ENCODE results near the gene ZKSCAN4.

Gene ZKSCAN4

GRCh38 chr6:28252009-28252975, at the start of gene ZKSCAN4:
ZKSCAN4 (minus strand) TSS chr6:28252269; CDS start chr6:28251980, 289 bp downstream.
- TF ChIP-seq CTCF (IDR thresholded peaks at IDR 0.05) = no peak
- Mint-ChIP-seq H3K9me3 (no peaks in the 10 kb centered on the region), H3K27ac (peak within 1 kb of the TSS; percentile 85)

GRCh38 chr6:28296520-28297060, 44.5 kb upstream of the ZKSCAN4 start:
- H3K36me3 Mint-ChIP-seq (ENCODE audit: low read depth) = peaks cover 71% of the 10 kb centered on the region
- H3K4me1 Mint-ChIP-seq = no peaks in the 10 kb centered on the region
- no peak overlapping the region for H3K27ac Mint-ChIP-seq
- DNase-seq = no peak
- peaks cover 2% of the 10 kb centered on the region for H3K27me3 Mint-ChIP-seq (ENCODE audit: low read depth, poor library complexity)
- no peak for TF ChIP-seq CTCF (IDR thresholded peaks at IDR 0.05)
- H3K4me3 Mint-ChIP-seq = no peak overlapping the region
- H3K9me3 Mint-ChIP-seq = peaks cover 5% of the 10 kb centered on the region

More at GRCh38 chr6:28252009-28252975, at the start of gene ZKSCAN4:
- H3K4me1 Mint-ChIP-seq = peaks cover 24% of the 10 kb centered on the region
- no peaks in the 10 kb centered on the region for H3K27me3 Mint-ChIP-seq (ENCODE audit: low read depth, poor library complexity)
- peaks cover 11% of the 10 kb centered on the region for H3K36me3 Mint-ChIP-seq (ENCODE audit: low read depth)
- peak within 1 kb of the TSS; percentile 99 for H3K4me3 Mint-ChIP-seq
- DNase-seq = peak; percentile 73

DNA sequence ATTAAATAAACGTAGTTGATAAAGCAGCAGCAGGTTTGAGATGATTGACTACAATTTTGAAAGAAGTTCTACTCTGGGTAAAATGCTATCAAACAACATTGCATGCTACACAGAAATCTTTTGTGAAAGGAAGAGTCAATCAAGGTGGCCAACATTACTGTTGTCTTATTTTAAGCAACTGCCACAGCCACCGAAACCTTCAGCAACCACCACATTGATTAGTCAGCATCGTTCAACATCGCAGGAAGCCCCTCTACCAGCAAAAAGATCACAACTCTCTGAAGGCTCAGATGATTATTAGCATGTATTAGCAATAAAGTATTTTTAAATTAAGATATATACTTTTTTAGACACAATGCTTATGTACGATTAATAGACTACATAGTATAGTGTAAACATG, 43.3 kb upstream of the ZKSCAN4 start:
- no peak for DNase-seq
- Mint-ChIP-seq H3K4me1 (no peaks in the 10 kb centered on the region), H3K4me3 (no peak overlapping the region), H3K27ac (no peak overlapping the region), H3K27me3 (ENCODE audit: low read depth, poor library complexity) (peaks cover 5% of the 10 kb centered on the region), H3K36me3 (ENCODE audit: low read depth) (peaks cover 71% of the 10 kb centered on the region), H3K9me3 (peaks cover 18% of the 10 kb centered on the region)
- TF ChIP-seq CTCF (IDR thresholded peaks at IDR 0.05) = no peak

DNA sequence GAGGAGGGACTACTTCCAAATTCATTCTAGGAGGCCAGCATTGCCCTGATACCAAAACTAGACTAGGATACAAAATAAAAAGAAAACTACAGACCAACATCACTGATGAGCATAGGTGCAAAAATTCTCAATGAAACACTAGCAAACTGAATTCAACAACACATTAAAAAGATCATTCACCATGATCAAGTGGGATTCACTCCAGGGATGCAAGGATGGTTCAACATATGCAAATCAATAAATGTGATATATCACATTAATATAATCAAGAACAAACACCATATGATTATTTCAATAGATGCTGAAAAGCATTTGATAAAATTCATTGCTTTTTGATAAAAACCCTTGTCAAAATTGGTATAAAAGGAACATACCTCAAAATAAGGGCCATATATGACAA, 39.5 kb upstream of the ZKSCAN4 start:
- peaks cover 2% of the 10 kb centered on the region for H3K27me3 Mint-ChIP-seq (ENCODE audit: low read depth, poor library complexity)
- H3K4me3 Mint-ChIP-seq = no peak overlapping the region
- peaks cover 36% of the 10 kb centered on the region for H3K9me3 Mint-ChIP-seq
- no peak for DNase-seq
- TF ChIP-seq CTCF (IDR thresholded peaks at IDR 0.05) = no peak
- H3K4me1 Mint-ChIP-seq = no peaks in the 10 kb centered on the region
- no peak overlapping the region for H3K27ac Mint-ChIP-seq
- H3K36me3 Mint-ChIP-seq (ENCODE audit: low read depth) = peaks cover 82% of the 10 kb centered on the region

- peaks cover 2% of the 10 kb centered on the region for H3K9me3 Mint-ChIP-seq
- peaks cover 57% of the 10 kb centered on the region for H3K36me3 Mint-ChIP-seq (ENCODE audit: low read depth)
- H3K27ac Mint-ChIP-seq = no peak overlapping the region
- no peak for DNase-seq
- H3K27me3 Mint-ChIP-seq (ENCODE audit: low read depth, poor library complexity) = no peaks in the 10 kb centered on the region
- H3K4me1 Mint-ChIP-seq = peaks cover 23% of the 10 kb centered on the region
- peak overlapping the region; percentile 97 for H3K4me3 Mint-ChIP-seq
- TF ChIP-seq CTCF (IDR thresholded peaks at IDR 0.05) = no peak
Measured at GRCh38 chr6:28282926-28283325, 30.9 kb upstream of the ZKSCAN4 start.

Data from nephron progenitor cell (in vitro differentiated cells).